Eye (tissue), 1 donor: ENCODE data around the gene CCDC120.
A peak's percentile ranks its signal among the peaks of the same experiment; 100 is the strongest.

Experiments
- DNase-seq: peaks from one replicate; pipeline ENCODE4 v3.0.0-alpha.2; 2015

Gene CCDC120

DNA sequence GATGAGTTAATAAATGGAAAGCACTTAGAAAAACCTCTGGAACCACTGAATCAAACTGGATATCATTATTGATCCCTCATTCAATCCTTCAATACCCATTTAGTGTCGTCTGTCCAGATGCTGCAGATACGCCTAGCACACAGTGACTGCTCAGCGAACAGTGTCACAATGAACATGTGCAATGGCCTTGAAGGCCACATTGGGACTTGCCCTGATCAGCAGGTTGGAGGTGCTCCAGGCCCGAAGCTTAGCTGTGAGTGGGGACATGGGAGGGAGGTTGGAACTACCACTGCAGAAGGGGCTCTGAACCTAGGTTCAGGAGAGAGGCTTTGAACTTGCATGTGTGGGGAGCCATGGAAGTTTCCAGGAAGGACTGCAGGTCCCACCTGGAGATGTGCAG, 47.5 kb downstream of the CCDC120 start:
- DNase-seq = no peak

DNA sequence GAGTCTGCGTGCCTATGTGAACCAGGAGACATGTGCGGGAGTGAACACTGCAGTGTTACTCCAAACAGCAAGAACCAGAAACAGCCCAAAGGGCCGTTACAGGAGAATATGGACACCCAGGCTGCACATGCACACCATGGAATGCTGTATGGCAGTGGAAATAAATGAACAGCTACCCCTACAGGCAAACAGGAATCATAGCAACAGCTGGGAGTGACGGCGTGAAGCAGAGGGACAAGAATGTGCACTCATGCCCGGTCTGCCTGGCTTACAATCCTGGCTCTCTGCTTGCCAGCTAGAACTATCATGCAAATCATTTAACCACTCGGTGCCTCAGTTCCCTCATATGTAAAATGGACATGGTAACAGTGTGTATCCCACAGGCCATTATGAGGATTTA, 48.1 kb downstream of the CCDC120 start:
- DNase-seq = peak; percentile 36

DNA sequence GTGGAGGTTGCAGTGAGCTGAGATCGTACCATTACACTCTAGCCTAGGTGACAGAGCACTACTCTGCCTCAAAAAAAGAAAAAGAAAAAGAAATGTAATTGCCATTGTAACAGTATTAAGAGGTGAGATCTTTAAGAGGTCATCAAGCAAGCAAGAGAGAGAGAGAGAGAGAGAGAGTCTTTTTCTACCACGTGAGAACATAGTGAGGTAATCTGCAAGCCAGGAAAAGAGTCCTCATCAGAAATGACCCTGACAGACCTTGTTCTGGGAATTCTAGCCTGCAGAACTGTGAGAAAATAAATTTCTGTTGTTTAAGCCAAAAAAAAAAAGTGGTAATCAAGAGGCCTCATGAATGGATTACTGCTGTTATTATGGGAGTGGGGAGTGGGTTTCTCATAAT, 49.8 kb downstream of the CCDC120 start:
- DNase-seq = no peak

DNA sequence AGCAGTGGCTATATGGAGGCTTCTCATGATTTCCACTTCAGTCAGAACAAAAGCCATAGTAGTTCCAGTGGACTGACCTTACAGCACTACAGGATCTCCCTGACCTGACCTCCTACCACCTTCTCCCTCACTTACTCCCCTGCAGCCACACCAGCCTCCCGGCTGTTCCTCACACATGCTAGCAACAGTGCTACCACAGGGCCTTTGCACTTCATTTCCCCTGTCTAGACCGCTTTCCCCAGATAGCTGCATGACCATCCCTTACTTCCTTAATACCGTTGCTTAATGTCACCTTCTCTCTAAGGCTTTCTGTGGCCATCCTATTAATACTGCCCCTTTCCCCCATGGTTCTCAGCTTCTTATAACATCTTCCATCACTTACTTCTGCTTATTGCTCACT, 51.6 kb downstream of the CCDC120 start:
- DNase-seq = no peak

DNA sequence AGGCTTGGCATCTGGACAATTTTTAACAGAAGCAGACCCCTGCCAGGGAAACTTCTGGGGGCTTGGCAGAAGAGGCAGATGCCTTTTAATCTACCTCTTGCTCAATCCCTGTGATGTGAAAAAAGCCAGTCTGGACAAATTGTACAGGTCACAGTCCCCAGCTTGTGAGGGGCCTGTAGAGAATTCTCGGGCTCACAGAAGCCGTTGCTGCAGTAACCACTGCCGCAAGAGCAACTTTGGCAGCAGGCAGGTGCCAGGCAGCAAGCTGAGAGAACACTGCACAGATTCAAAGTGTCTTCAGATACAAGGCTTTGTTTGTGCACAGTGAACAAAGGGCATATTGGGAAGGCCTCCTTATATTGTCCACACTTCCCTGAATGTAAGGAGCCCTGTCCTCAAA, 53.0 kb downstream of the CCDC120 start:
- DNase-seq = no peak

DNA sequence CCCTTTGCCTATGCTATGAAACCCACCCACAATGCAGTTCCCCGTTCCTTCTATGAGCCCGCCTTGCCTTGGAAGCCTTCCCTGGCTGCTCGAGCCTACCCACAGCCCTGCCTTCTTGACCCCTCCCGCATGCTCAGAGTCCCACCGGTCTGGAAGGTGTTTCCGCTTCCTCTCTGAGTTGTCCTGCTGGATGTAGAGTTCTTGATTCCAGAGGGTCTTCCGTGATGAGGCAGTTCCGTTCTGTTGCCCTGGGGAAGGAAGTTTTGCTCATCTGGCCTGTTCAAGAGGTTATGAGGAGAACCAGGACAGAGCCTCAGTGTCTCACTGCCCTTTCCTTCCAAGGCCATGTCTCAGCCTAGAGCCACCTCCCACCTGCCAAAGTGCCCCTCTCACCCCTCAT, 57.3 kb downstream of the CCDC120 start:
- no peak for DNase-seq

DNA sequence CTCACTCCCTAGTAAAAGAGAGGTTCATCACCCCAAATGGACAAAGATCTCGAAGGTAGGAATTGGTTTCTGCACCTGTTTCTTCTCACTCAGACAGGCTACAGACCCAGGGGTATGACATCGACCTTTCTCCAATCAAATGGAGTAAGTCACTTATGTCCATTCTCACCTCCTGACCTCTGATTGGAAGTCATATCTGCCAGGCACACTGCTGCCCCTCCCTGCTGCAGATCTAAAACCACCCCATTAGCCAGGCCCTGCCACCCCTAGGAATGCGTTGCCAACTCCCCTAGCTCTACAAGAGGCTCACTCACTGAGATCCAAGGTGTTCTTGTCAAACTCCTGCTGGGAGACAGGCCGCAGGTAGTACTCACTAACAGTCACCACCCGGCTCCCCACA, 57.9 kb downstream of the CCDC120 start:
- no peak for DNase-seq

DNA sequence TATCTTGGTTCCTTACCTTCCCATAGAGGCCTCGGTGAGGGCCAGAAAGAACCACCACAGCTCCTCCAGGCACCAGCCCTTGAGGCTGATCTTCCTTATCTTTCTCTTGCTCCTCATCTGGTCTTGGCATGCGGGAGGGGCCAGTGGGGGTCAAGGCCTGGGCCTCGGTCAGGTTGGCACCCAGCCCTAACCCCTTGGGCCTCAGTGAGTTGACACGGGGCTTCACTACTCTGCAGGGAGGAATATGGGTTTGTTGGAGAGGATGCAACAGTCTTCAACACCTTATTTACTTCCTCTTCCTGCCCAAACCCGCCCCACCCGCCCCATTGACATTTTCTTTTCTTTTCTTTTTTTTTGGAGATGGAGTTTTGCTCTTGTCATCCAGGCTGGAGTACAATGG, 58.8 kb downstream of the CCDC120 start:
- DNase-seq = no peak
